BLaER1 (cell line): ENCODE measurements around the gene SEPTIN8.

ENCODE experiments used
- H3K27ac ChIP-seq: shearing (Covaris generic); formaldehyde crosslinking; 2 replicates; pipeline ENCODE4 v1.8.1; 2022
- H3K27me3 ChIP-seq: shearing (Covaris generic); formaldehyde crosslinking; 2 replicates; pipeline ENCODE4 v1.8.1; 2022
- H3K36me3 ChIP-seq: shearing (Covaris generic); formaldehyde crosslinking; 2 replicates; pipeline ENCODE4 v1.8.1; 2022
- H3K4me1 ChIP-seq: shearing (Covaris generic); formaldehyde crosslinking; 2 replicates; pipeline ENCODE4 v1.8.1; 2022
- H3K4me2 ChIP-seq: shearing (Covaris generic); formaldehyde crosslinking; 2 replicates; pipeline ENCODE4 v1.8.1; 2022
- H3K4me3 ChIP-seq: shearing (Covaris generic); formaldehyde crosslinking; 2 replicates; pipeline ENCODE4 v1.8.1; 2022
- H3K9ac ChIP-seq: shearing (Covaris generic); formaldehyde crosslinking; 2 replicates; pipeline ENCODE4 v1.8.1; 2022
- H3K9me3 ChIP-seq: shearing (Covaris generic); formaldehyde crosslinking; 2 replicates; pipeline ENCODE4 v1.8.1; 2022
- H4K20me1 ChIP-seq: shearing (Covaris generic); formaldehyde crosslinking; 2 replicates; pipeline ENCODE4 v1.8.1; 2022
- Cebpa-rat ChIP-seq: shearing (Covaris generic); IDR thresholded peaks from 2 replicates; pipeline ENCODE4 v1.8.1; 2022

Gene SEPTIN8

GRCh38 chr5:132775476-132775961, 1.5 kb downstream of the SEPTIN8 start:
- TF ChIP-seq Cebpa-rat = no peak
- Histone ChIP-seq H3K9me3 (no peaks in the 10 kb centered on the region), H3K36me3 (no peaks in the 10 kb centered on the region), H4K20me1 (0 out of 2 replicates have a peak, but pooled peaks cover 29% of the 10 kb centered on the region), H3K4me1 (peaks cover 26% of the 10 kb centered on the region), H3K4me2 (peak overlapping the region; percentile 98), H3K4me3 (no peak overlapping the region), H3K27me3 (peaks cover 52% of the 10 kb centered on the region), H3K27ac (no peak overlapping the region), H3K9ac (no peak overlapping the region)

- H3K4me1 ChIP-seq = peaks cover 29% of the 10 kb centered on the region
- 0 out of 2 replicates have a peak, but pooled peaks cover 29% of the 10 kb centered on the region for H4K20me1 ChIP-seq
- H3K9me3 ChIP-seq = no peaks in the 10 kb centered on the region
- H3K4me2 ChIP-seq = no peak overlapping the region
- H3K27me3 ChIP-seq = peaks cover 50% of the 10 kb centered on the region
- H3K27ac ChIP-seq = no peak overlapping the region
- no peak overlapping the region for H3K9ac ChIP-seq
- no peaks in the 10 kb centered on the region for H3K36me3 ChIP-seq
- H3K4me3 ChIP-seq = no peak overlapping the region
- TF ChIP-seq Cebpa-rat = no peak
Observed at GRCh38 chr5:132774896-132775295, 2.1 kb downstream of the SEPTIN8 start.

DNA sequence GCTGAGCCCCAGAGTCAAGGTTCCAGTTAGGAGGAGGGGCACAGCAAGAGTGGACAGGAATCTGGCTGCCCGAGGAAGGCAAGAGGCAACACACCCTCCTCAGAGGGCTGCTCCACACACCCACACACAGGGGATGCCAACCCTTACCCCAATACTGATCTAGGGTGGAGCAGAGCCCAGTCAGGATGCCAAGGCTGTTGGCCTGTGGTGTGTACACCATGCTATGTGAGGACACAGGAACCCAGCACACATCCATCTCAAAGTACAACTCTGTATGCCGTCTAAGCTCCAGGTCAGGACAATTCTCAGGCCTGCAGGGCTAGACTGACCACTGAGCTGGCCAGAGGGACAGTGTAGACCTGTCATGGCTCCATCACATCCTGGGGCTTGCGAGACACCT, 2.6 kb downstream of the SEPTIN8 start:
- no peak overlapping the region for H3K4me2 ChIP-seq
- no peak for TF ChIP-seq Cebpa-rat
- no peak overlapping the region for H3K27ac ChIP-seq
- peaks cover 48% of the 10 kb centered on the region for H3K27me3 ChIP-seq
- H3K9ac ChIP-seq = no peak overlapping the region
- no peaks in the 10 kb centered on the region for H3K9me3 ChIP-seq
- no peaks in the 10 kb centered on the region for H3K36me3 ChIP-seq
- H3K4me1 ChIP-seq = peaks cover 29% of the 10 kb centered on the region
- no peak overlapping the region for H3K4me3 ChIP-seq
- H4K20me1 ChIP-seq = 0 out of 2 replicates have a peak, but pooled peaks cover 29% of the 10 kb centered on the region

DNA sequence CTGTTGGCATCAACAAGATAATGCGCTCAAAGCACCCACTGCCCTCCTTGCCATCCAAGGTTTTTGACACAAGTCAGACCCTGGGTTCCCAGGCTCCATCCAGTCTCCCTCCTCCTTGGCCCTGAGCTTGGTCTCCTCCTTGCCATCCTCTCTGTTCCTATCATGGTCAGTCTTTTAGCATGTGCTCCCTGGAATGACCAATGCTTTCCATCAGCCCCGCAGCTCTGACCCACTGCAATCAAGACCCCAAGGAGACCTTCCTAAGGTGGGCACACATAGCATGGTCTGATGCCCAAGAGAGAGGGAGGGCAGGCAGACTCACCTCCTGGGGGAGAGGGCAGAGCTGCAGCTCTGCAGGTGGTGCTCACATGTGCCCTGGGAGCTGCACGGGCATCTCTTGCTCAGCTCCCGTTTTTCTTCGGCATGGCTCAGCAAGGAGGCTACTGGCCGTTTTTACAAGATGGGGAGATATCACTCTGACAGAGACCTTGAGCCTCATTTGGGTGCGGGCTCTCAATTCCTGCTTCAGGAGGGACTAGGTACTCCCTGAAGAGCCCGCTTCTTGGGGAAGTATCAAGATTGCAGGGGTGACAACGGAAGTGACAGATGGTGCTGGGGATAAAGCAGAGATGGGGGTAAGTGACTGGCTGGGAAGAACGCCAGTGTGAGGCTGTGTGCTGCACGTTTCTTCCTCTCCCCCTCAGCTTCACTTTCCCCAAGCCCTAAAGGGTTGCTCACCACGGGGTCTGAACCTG, 3.3 kb downstream of the SEPTIN8 start:
- peaks cover 29% of the 10 kb centered on the region for H3K4me1 ChIP-seq
- H3K4me3 ChIP-seq = no peak overlapping the region

DNA sequence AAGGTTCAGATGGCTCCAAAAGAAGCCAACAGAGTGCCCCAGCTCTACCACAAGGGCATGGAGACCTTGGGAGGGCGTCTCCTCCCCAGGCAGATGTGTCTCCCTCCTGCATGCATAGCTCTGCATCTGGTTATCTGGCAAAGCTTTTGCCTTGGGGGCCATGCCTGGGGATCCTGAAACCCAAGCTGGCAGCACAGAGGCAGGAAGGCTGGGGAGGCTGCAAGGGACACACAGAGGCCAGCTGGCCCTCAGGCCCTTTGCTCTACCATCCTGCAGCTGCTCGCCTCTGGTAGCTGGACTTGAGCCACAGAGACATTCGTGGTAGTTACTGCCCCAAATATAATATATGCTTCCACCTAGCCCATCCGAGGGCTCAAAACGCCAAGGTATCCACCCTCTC, 3.9 kb downstream of the SEPTIN8 start:
- no peak for TF ChIP-seq Cebpa-rat
- no peak overlapping the region for H3K9ac ChIP-seq
- H3K27ac ChIP-seq = no peak overlapping the region
- H3K4me2 ChIP-seq = no peak overlapping the region
- H3K27me3 ChIP-seq = peaks cover 35% of the 10 kb centered on the region
- H3K36me3 ChIP-seq = no peaks in the 10 kb centered on the region
- no peak overlapping the region for H3K4me3 ChIP-seq
- peaks cover 29% of the 10 kb centered on the region for H3K4me1 ChIP-seq
- 0 out of 2 replicates have a peak, but pooled peaks cover 29% of the 10 kb centered on the region for H4K20me1 ChIP-seq
- no peaks in the 10 kb centered on the region for H3K9me3 ChIP-seq

More for the DNA sequence above, 3.3 kb downstream of the SEPTIN8 start:
- no peak for TF ChIP-seq Cebpa-rat
- H3K27ac ChIP-seq = no peak overlapping the region
- H3K9me3 ChIP-seq = no peaks in the 10 kb centered on the region
- H3K9ac ChIP-seq = no peak overlapping the region
- H3K27me3 ChIP-seq = peaks cover 42% of the 10 kb centered on the region
- no peak overlapping the region for H3K4me2 ChIP-seq
- 0 out of 2 replicates have a peak, but pooled peaks cover 29% of the 10 kb centered on the region for H4K20me1 ChIP-seq
- H3K36me3 ChIP-seq = no peaks in the 10 kb centered on the region

DNA sequence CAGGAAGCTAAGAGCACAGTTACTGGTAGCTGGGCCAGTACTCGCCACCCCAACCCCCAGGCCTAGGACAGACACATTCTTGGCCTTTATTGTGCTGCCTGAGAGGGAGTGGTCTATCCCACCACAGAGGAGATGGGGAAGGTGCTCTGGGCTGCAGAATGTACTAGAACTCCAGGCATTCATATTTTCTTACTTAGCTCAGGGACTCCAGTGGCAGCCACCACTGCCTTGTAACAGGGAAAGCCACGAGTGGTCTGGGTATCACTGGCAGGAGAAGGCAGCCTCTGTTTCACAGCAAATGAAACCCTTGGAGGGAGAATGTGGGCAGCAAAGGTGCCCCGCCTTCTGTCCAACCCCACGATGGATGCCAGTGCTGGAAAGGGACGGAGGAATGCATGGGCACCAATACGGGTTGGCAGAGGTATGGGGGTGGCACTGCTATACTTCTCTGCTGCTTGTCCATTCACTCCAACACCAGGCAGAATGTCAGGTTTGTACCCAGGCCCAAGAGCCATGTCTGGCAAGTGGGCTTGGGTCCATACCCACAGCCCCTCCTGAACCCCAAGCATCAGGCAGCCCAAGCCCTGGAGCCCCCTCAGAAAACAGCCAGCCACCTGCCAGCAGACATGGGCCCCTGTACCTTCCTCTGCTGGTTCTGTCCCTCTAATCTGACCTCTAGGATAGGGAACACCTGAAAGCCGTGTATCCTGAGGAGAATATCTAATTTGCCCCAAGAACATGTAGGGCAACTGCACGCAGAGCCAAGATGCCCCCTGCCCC, 4.6 kb downstream of the SEPTIN8 start:
- Histone ChIP-seq H3K27ac (no peak overlapping the region), H3K9ac (no peak overlapping the region), H3K36me3 (no peaks in the 10 kb centered on the region), H3K4me1 (peaks cover 25% of the 10 kb centered on the region), H3K4me3 (no peak overlapping the region), H3K27me3 (peaks cover 29% of the 10 kb centered on the region), H3K9me3 (no peaks in the 10 kb centered on the region), H4K20me1 (0 out of 2 replicates have a peak, but pooled peaks cover 29% of the 10 kb centered on the region), H3K4me2 (no peak overlapping the region)
- no peak for TF ChIP-seq Cebpa-rat

DNA sequence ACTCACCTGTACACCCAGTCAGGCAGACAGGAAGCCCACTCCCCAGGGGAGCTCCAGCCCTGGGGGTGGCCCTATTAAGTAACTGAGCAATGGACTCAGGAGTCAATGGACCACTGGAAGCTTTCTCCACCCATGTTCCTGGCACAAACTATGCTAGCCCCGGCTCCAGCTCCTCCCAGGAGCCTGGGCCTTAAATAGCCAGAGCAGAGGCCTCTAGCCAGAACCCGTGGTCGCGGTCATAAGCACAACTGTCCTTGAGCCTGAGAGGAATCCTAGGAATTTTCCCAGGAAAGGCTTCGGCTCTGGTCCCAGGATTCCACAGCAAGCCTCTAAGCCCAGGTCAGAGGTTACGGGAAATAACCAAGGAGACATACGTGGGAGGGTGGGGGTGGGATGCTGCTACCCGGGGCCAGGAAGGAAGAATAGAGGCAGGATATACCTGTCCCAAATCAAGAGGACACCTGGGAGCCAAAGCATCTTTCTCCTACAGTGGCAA, 5.5 kb downstream of the SEPTIN8 start:
- Histone ChIP-seq H3K27me3 (peaks cover 22% of the 10 kb centered on the region), H4K20me1 (0 out of 2 replicates have a peak, but pooled peaks cover 35% of the 10 kb centered on the region), H3K9ac (no peak overlapping the region), H3K4me2 (peak overlapping the region; percentile 53; the same call in 1 of the 2 replicates), H3K4me3 (no peak overlapping the region), H3K36me3 (no peaks in the 10 kb centered on the region), H3K27ac (no peak overlapping the region), H3K9me3 (no peaks in the 10 kb centered on the region), H3K4me1 (peaks cover 29% of the 10 kb centered on the region)
- no peak for TF ChIP-seq Cebpa-rat

DNA sequence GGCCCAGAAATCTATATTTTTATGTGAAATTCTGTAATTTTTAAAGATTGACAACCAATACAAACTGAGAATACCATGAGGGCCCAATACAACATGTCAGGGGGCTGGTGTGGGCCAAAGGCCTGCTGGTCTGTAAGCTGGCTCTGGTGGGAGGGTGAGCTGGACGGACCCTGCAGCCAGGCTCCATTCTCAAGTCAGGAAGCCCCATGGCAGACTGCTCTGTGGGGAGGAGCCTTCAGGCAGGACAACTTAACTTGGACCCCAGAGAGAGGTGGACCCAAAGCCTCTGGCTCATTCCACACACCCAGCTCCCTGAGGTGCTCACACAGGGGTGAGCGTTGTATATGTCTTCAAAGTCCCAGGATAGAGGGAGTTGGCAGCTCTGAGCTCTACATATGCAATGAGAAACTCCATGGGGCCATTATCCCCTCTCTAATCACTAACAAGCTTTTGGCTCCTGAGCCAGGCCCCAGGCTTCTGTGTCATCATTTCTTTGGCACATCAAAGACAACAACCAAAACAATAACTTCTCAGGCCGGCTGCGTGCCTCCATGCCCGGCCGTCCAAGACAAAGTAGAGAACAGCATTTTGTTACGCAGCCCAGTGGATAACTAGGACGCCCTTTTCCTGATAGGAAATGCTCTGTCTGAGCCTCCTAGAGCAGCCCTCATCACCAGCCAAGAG, 6.4 kb downstream of the SEPTIN8 start:
- Histone ChIP-seq H3K9ac (no peak overlapping the region), H3K9me3 (no peaks in the 10 kb centered on the region), H3K4me2 (peak overlapping the region; percentile 53), H3K4me3 (no peak overlapping the region), H3K27me3 (peaks cover 12% of the 10 kb centered on the region; the same call in 1 of the 2 replicates), H3K27ac (no peak overlapping the region), H3K36me3 (no peaks in the 10 kb centered on the region), H3K4me1 (peaks cover 29% of the 10 kb centered on the region), H4K20me1 (0 out of 2 replicates have a peak, but pooled peaks cover 39% of the 10 kb centered on the region)
- no peak for TF ChIP-seq Cebpa-rat

DNA sequence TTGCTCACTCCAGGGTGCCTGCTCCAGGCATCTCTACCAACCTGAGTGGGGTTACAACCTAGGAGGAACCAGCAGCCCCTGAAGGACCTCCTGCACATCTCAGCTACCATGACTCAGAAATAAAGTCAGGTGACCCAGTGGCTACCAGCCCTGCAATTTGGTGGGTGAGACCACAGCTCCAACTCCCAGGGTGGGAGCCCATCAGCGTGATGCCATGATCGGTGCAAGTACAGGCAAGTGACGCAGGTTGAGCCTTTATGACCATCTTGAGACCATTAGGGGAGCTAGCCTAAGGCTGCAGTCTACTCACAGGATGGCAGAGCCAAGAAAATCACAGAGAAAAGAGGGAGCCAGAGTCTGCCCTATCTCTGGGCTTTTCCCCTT, 8.6 kb downstream of the SEPTIN8 start:
- Histone ChIP-seq H3K4me2 (no peak overlapping the region), H3K4me3 (no peak overlapping the region), H4K20me1 (0 out of 2 replicates have a peak, but pooled peaks cover 26% of the 10 kb centered on the region), H3K27me3 (no peaks in the 10 kb centered on the region), H3K9me3 (no peaks in the 10 kb centered on the region), H3K9ac (no peak overlapping the region), H3K27ac (no peak overlapping the region), H3K36me3 (peaks cover 17% of the 10 kb centered on the region), H3K4me1 (peaks cover 31% of the 10 kb centered on the region)
- TF ChIP-seq Cebpa-rat = no peak
